Activated CD4-positive, alpha-beta T cell treated with anti-CD3 and anti-CD28 coated beads, Interleukin-2, amount 10 ng/mL, durations not matched to agents 24 days and 14 days (primary cell): Measurements from ENCODE around the gene ESR1. TPM values are rescaled to one million over a fixed set of nuclear protein-coding genes. Genes with fewer than 3 reads are reported as not detected.
"Not testable (repeated sequence)": the region's sequence is repeated elsewhere in the genome, so short reads cannot be mapped to it uniquely, and the experiment has no call there.

ENCODE experiments used
- DNase-seq: peaks from one replicate; pipeline ENCODE4 v3.0.0; 2022
- H3K27ac Mint-ChIP-seq: one replicate; pipeline ENCODE4 v1.8.0; 2022; ENCODE audit warnings: mild to moderate bottlenecking, mixed read lengths
- H3K27me3 Mint-ChIP-seq: one replicate; pipeline ENCODE4 v1.8.0; 2022; ENCODE audit warnings: mixed read lengths
- H3K36me3 Mint-ChIP-seq: one replicate; pipeline ENCODE4 v1.8.0; 2022; ENCODE audit warnings: low read depth, mild to moderate bottlenecking, mixed read lengths
- H3K4me1 Mint-ChIP-seq: one replicate; pipeline ENCODE4 v1.8.0; 2021; ENCODE audit warnings: mixed read lengths
- H3K4me3 Mint-ChIP-seq: one replicate; pipeline ENCODE4 v1.8.0; 2022; ENCODE audit warnings: mild to moderate bottlenecking, moderate library complexity, mixed read lengths
- H3K9me3 Mint-ChIP-seq: one replicate; pipeline ENCODE4 v1.8.0; 2021; ENCODE audit warnings: mixed read lengths
- intact Hi-C: fragments of 100-400 bp; cut with micrococcal nuclease; formaldehyde crosslinking; loops from one replicate; pipeline ENCODE4 v1.15.1; 2023
- total RNA-seq: library from RNA; stranded (reverse); gene quantifications from 2 replicates; pipeline ENCODE4 v1.2.3, GENCODE V29; 2022

The ESR1 gene
- total RNA-seq, 1 donor from 2014 or later = 0.35 TPM

DNA sequence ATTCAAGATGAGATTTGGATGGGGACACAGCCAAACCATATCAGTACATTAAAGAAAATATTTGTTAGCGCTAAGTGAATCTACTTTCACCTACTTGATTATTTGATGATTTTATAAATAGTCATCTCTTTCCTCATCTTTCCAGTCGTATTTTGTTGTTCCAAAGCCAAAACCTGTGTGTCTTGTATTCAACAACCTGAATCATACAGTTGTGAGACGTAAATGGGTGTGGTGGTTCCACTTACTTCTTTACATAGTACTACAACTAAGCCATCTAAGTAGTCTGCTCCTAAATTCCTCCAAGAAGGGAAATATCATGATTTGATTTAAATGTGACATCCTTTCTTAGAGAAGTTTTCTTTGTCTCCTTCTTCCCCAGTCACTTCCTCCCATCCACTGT, 132.8 kb downstream of the ESR1 start:
- intact Hi-C loops = no loop called here
- DNase-seq = no peak
- Mint-ChIP-seq H3K27ac (no peak overlapping the region), H3K36me3 (no peaks in the 10 kb centered on the region), H3K27me3 (peaks cover 4% of the 10 kb centered on the region), H3K9me3 (no peaks in the 10 kb centered on the region), H3K4me1 (no peaks in the 10 kb centered on the region), H3K4me3 (no peak overlapping the region)

DNA sequence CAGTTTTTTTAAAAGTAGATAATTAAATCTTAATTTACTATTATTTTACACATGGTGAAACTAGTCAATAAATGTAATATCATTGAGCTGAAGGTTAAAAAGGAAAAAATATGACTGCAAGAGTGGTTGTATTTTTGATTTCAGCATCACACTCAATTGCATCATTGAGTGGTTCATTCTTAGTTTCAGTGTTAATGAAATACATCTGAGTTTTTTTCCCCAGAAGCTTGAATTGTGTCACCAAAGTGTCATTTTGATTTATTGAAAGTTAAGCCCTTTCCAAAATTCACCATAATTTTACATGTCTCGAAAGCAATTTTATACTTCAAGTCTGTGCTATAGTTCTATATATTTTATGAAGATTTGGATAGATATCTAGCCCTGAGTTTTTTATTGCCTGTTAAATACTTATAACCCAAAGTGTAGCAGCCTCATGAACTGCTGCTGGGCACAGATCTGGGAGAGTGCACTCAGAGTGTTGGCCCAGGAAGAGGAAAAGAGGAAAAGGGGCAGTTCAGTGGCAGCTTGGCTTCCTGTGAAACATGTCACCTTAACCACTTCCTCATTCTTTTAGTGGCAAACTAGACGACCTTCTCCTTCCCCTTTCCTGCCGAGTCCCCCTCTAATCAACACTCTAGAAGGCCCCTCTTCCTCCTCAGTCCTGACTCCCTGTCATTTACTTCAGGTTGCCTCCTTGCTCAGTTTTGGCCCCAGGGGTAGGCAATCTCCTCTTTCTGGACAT, 140.7 kb downstream of the ESR1 start:
- intact Hi-C loops = no loop called here
- no peak overlapping the region for H3K4me3 Mint-ChIP-seq
- DNase-seq = no peak
- H3K36me3 Mint-ChIP-seq = no peaks in the 10 kb centered on the region
- no peak overlapping the region for H3K27ac Mint-ChIP-seq
- H3K4me1 Mint-ChIP-seq = peaks cover 5% of the 10 kb centered on the region
- peaks cover 16% of the 10 kb centered on the region for H3K9me3 Mint-ChIP-seq
- peaks cover 10% of the 10 kb centered on the region for H3K27me3 Mint-ChIP-seq

DNA sequence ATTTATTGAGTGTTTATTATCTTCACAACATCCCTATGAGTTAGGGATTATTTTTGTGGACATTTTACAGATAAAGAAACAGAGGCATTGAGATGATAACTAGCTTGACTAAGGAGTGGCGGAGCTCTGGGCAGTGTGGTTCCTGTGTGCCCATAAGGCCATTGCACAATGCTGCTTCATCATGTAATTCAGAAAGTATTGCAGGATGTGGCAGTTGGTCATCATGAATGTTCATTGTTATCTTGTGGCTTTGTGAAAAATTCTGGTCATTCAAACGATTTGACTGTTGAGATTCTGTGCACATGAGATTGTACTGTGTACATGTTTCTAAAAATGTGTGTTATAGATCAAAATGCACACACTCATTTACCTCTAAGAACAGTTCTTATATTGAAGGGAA, 150.8 kb downstream of the ESR1 start:
- Mint-ChIP-seq H3K4me1 (peaks cover 12% of the 10 kb centered on the region), H3K9me3 (peaks cover 10% of the 10 kb centered on the region), H3K4me3 (no peak overlapping the region), H3K27me3 (peaks cover 45% of the 10 kb centered on the region), H3K27ac (no peak overlapping the region), H3K36me3 (no peaks in the 10 kb centered on the region)
- intact Hi-C loops = no loop called here
- no peak for DNase-seq

DNA sequence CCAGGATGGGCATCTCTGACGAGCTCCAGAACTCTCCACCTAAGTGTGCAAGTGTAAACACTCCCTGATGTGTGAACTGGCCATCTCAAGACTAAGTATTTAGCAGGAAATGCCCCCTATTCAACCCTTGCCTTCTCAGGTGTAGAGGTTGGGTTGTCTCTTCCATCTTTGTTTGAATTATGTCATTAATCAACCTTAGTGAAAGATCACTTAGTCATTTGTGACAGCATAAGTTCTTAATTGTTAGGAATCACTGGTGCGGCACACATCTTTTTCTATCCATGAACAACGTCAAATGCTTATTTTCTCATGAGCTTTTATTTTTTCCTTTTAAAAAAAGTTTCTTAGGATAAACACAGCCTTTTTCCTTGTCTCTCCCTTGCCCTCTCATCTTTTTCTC, 151.6 kb downstream of the ESR1 start:
- H3K27ac Mint-ChIP-seq = no peak overlapping the region
- no peaks in the 10 kb centered on the region for H3K36me3 Mint-ChIP-seq
- peaks cover 12% of the 10 kb centered on the region for H3K4me1 Mint-ChIP-seq
- no peak for DNase-seq
- peaks cover 10% of the 10 kb centered on the region for H3K9me3 Mint-ChIP-seq
- no peak overlapping the region for H3K4me3 Mint-ChIP-seq
- H3K27me3 Mint-ChIP-seq = peaks cover 44% of the 10 kb centered on the region
- intact Hi-C loops = no loop called here

DNA sequence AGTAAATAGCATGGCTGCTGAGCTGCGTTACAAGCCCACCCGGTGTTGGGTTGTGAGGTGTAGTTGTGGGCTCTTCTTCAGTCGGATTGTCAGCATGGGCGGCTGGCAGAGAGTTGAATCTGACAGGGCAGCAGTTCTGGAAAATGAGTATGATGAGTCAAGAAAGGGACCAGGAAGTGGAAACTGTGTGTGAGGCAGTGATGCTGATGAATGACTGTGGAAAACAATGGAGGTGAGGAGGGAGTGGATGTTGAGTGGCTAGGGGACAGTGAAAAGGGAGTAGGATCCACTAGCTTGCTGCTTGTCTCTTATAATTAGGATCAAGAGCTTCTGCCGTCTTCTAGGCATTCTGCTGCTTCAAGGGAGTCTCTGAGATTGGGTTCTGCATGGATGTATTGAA, 154.3 kb downstream of the ESR1 start:
- Mint-ChIP-seq H3K27ac (no peak overlapping the region), H3K9me3 (peaks cover 10% of the 10 kb centered on the region), H3K36me3 (no peaks in the 10 kb centered on the region), H3K4me1 (peaks cover 12% of the 10 kb centered on the region), H3K27me3 (peaks cover 47% of the 10 kb centered on the region), H3K4me3 (no peak overlapping the region)
- DNase-seq = no peak
- intact Hi-C loops = loop anchor here (5.0 kb wide), 1 partner anchor 270 kb away; no protein-coding TSS in a partner anchor

DNA sequence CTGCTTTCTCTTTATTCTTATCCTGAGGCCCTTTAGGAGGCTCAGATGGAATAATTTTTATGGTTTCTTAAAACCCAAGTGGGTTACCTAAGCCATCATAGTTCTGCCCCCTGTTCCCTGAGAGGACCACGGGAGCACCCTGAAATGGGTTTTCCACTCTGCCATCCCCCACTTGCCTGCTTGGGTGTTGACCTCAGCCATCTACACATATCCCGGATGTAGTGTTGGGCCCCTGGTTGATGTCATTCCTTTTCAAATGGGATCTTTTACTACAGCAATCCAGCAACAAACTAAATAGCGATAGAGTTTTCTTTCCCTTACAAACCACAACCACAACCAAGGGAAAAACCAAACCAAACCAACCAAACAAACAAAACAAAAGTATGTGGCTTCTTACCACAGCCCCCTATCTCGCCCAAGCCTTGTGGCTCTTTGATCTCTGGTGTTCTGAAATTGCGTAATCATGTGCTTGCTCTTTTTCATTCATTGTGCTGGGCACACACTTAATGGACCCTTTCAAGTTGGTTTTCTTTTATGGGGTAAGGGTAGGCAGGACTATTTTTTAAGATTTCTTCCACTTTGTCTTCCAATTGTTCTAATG, 154.9 kb downstream of the ESR1 start:
- peak; percentile 70 for DNase-seq
- Mint-ChIP-seq H3K27ac (peak overlapping the region; percentile 48), H3K4me3 (no peak overlapping the region), H3K9me3 (peaks cover 10% of the 10 kb centered on the region), H3K36me3 (no peaks in the 10 kb centered on the region), H3K27me3 (peaks cover 49% of the 10 kb centered on the region), H3K4me1 (peaks cover 12% of the 10 kb centered on the region)
- intact Hi-C loops = loop anchor here (5.0 kb wide), 1 partner anchor 270 kb away; no protein-coding TSS in a partner anchor

DNA sequence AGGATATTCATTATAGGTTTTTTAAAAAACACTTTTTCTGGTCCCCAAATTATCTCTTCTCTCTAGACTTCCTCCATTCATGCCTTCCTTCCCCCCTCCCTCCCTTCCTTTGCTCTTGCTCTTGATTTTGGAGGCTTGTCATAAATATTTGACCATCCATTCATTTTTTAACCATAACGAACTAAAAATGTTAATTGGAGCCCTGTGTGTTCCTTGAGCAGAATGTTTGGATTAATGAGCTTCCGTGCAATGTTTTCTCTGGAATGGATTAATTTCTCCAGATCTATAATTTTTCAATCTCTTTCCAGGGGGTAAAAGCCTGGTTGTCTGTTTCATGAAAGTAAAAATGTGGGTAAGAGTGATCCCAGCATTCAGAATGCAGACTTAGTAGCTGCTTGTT, 155.5 kb downstream of the ESR1 start:
- intact Hi-C loops = loop anchor here (5.0 kb wide), 1 partner anchor 271 kb away; no protein-coding TSS in a partner anchor
- H3K4me3 Mint-ChIP-seq = no peak overlapping the region
- peaks cover 12% of the 10 kb centered on the region for H3K4me1 Mint-ChIP-seq
- peaks cover 46% of the 10 kb centered on the region for H3K27me3 Mint-ChIP-seq
- H3K9me3 Mint-ChIP-seq = peaks cover 10% of the 10 kb centered on the region
- DNase-seq = no peak
- H3K36me3 Mint-ChIP-seq = no peaks in the 10 kb centered on the region
- H3K27ac Mint-ChIP-seq = no peak overlapping the region

DNA sequence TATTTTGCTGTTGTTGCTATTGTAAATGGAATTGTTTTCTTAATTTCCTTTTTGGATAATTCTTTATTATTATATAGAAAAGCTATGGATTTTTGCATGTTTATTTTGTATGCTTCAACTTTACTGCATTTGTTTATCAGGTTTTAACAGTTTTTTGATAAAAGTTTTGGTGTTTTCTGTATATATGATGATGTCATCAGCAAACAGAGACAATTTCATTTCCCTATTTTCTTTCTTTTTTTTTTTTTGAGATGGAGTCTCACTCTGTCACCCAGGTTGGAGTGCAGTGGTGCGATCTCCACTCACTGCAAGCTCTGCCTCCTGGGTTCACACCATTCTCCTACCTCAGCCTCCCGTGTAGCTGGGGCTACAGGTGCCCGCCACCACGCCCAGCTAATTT, 156.9 kb downstream of the ESR1 start:
- Mint-ChIP-seq H3K27me3 (peaks cover 44% of the 10 kb centered on the region), H3K4me1 (peaks cover 12% of the 10 kb centered on the region)
- H3K4me3 Mint-ChIP-seq, DNase-seq, H3K9me3 Mint-ChIP-seq, H3K36me3 Mint-ChIP-seq, H3K27ac Mint-ChIP-seq: not testable (repeated sequence)
- intact Hi-C loops = loop anchor here (5.0 kb wide), 1 partner anchor 272 kb away; no protein-coding TSS in a partner anchor

DNA sequence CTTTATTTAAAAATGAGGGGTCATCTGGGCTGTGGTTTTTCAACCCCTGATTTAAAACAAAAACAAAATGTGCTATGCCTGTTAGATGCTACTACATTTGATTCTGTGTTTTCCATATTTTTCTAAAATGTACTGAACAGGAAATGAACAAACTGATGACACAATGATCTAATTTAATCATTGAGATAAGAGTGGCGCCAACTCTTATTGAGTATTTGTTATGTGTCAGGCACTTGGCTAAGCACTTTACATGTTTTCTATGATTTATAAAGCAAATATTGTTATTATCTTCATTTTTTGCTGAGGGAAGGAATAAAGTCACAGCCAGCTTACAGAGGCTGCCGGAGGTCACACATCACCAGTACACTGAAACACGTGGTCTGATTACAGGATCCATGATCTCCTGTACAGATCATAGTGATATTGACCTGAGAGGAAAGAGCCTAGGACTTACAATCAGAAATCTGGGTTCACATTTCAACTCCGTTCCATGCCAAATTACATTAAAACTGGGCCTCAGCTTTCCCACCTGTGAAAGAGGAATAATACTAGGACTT, 166.7 kb downstream of the ESR1 start:
- no peaks in the 10 kb centered on the region for H3K36me3 Mint-ChIP-seq
- intact Hi-C loops = no loop called here
- H3K9me3 Mint-ChIP-seq = no peaks in the 10 kb centered on the region
- H3K4me3 Mint-ChIP-seq = no peak overlapping the region
- no peak for DNase-seq
- no peak overlapping the region for H3K27ac Mint-ChIP-seq
- H3K27me3 Mint-ChIP-seq = peaks cover 24% of the 10 kb centered on the region
- no peaks in the 10 kb centered on the region for H3K4me1 Mint-ChIP-seq

DNA sequence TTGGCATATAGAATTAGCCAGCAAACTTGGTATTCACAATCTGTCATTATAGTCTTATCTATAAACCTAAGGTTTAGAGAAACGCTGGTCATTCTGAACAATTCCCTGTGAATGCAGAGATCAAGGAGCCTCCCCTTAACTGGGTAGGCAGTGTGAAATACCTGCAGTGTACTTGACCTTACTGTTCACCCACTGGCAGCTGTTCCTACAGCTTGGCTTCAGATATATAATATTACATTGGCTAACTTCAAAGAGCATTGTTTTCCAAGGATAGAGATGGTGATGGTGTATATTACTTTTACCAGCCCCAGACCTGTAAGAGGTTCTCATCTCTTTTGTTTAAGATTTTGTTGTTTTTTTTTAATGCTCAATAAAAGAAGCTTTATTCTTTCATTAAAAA, 168.3 kb downstream of the ESR1 start:
- Mint-ChIP-seq H3K27ac (no peak overlapping the region), H3K4me3 (no peak overlapping the region), H3K27me3 (peaks cover 14% of the 10 kb centered on the region), H3K36me3 (no peaks in the 10 kb centered on the region), H3K9me3 (no peaks in the 10 kb centered on the region), H3K4me1 (no peaks in the 10 kb centered on the region)
- DNase-seq = no peak
- intact Hi-C loops = no loop called here

DNA sequence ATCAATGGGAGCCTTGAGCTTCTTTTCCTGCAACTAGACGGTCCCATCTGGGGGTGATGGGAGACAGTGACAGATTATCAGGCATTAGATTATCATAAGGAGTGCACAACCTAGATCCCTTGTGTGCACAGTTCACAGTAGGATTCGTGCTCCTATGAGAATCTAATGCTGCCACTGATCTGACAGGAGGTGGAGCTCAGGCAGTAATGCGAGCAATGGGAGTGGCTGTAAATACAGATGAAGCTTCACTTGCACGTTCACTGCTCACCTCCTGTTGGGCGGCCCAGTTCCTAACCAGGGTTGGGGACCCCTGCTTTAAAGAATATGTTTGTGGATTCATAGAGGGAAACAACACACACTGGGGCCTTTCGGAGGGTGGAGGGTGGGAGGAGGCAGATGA, 180.7 kb downstream of the ESR1 start:
- H3K4me3 Mint-ChIP-seq, DNase-seq, H3K9me3 Mint-ChIP-seq: not testable (repeated sequence)

DNA sequence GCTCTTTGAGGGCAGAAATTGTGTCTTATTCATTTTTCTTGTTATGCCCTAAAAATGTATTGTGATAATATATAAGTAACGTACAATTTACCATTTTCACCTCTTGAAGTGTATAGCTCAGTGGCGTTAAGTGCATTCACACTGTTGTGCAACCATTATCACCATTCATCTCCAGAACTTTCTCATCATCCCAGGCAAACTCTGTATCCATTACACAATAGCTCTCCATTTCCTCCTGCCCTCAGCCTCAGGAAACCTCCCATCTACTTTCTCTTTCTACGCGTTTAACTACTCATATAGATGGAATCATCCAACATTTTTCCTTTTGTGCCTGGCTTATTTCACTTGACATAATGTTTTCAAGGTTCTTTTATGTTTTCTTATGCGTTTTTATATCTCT, 184.6 kb downstream of the ESR1 start:
- H3K4me3 Mint-ChIP-seq = no peak overlapping the region
- H3K27ac Mint-ChIP-seq = no peak overlapping the region
- DNase-seq = no peak
- intact Hi-C loops = no loop called here
- H3K4me1 Mint-ChIP-seq = no peaks in the 10 kb centered on the region
- H3K9me3 Mint-ChIP-seq = peaks cover 3% of the 10 kb centered on the region
- H3K27me3 Mint-ChIP-seq = peaks cover 11% of the 10 kb centered on the region
- H3K36me3 Mint-ChIP-seq = no peaks in the 10 kb centered on the region

More for the DNA sequence above, 180.7 kb downstream of the ESR1 start:
- H3K27ac Mint-ChIP-seq, intact Hi-C loops, H3K4me1 Mint-ChIP-seq, H3K36me3 Mint-ChIP-seq: not testable (repeated sequence)
- H3K27me3 Mint-ChIP-seq = peaks cover 10% of the 10 kb centered on the region

DNA sequence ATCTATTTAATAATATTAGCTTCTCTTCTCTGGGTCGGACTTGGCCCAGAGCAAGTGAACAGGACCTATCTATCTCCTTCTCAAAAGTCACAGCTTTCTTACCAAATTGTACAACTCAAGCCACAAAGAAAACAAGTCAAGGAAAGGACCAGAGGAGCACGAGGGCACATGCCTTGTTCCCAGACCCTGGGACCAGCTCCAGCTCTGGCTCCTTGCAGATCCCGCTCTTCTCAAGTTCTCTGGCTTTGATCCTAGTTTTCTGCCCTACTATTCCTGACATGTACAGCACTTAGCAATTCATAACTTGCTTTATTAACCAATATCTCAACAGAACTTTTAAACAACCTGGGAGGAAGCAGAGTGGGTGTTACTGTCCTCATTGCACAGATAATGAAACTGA, 185.9 kb downstream of the ESR1 start:
- no peaks in the 10 kb centered on the region for H3K4me1 Mint-ChIP-seq
- peaks cover 11% of the 10 kb centered on the region for H3K27me3 Mint-ChIP-seq
- intact Hi-C loops = no loop called here
- no peak overlapping the region for H3K4me3 Mint-ChIP-seq
- no peak for DNase-seq
- no peaks in the 10 kb centered on the region for H3K36me3 Mint-ChIP-seq
- no peak overlapping the region for H3K27ac Mint-ChIP-seq
- H3K9me3 Mint-ChIP-seq = peaks cover 3% of the 10 kb centered on the region

DNA sequence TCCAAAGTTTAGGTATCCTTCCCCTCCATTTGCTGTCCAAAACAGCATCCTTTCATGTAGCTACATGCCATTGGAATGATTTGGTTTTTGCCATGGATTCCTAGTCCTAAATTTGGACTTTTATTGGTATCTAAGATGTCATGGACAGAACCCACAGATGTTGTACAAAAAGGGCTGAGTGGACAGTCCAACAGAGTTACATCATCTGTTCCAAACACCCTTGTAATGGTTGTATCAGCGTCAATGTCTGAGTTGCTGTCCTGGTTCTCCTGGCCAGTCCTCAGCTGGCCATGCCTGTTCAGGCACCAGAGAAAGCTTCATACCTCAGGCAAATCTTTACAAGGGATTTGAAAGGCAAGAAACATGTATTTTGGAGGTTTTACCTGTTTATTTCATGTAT, 191.3 kb downstream of the ESR1 start:
- Mint-ChIP-seq H3K27me3 (peaks cover 4% of the 10 kb centered on the region), H3K4me1 (no peaks in the 10 kb centered on the region), H3K4me3 (no peak overlapping the region), H3K9me3 (no peaks in the 10 kb centered on the region), H3K27ac (no peak overlapping the region), H3K36me3 (no peaks in the 10 kb centered on the region)
- intact Hi-C loops = no loop called here
- no peak for DNase-seq
